Right ventricle myocardium inferior (tissue), 1 donor: ENCODE measurements around the gene LUZP2. TPM values are rescaled to one million over a fixed set of nuclear protein-coding genes. Genes with fewer than 3 reads are reported as not detected.
A peak's percentile ranks its signal among the peaks of the same experiment; 100 is the strongest.

Source experiments
- ATAC-seq: fragments of 200-7000 bp; cut with Tn5 transposase; one replicate; pipeline ENCODE4 v1.9.1; 2020; ENCODE audit warnings: mild to moderate bottlenecking, moderate library complexity
- DNase-seq: peaks from one replicate; pipeline ENCODE4 v3.0.0; 2021; ENCODE audit errors: missing footprints
- intact Hi-C: fragments of 100-400 bp; cut with DNase I; formaldehyde crosslinking; loops from one replicate; pipeline ENCODE4 v1.11.0; 2022
- long read RNA-seq: library from polyadenylated mRNA; unstranded; transcript quantifications from one replicate; pipeline ENCODE4 v2.0.0, GENCODE V29; 2021
- total RNA-seq: library from RNA; stranded (reverse); fragmentation: NEBNext Ultra II Directional; extraction: Animal tissue kit (Norgen Biotek cat#: 25700); gene quantifications from one replicate; pipeline ENCODE4 v1.2.1, GENCODE V29; 2021
- donor health status: DM: no; HTN: yes; CAD: no; lungs with severe emphysema.

Gene LUZP2
- not detected for total RNA-seq
- long read RNA-seq, result 0 reads

DNA sequence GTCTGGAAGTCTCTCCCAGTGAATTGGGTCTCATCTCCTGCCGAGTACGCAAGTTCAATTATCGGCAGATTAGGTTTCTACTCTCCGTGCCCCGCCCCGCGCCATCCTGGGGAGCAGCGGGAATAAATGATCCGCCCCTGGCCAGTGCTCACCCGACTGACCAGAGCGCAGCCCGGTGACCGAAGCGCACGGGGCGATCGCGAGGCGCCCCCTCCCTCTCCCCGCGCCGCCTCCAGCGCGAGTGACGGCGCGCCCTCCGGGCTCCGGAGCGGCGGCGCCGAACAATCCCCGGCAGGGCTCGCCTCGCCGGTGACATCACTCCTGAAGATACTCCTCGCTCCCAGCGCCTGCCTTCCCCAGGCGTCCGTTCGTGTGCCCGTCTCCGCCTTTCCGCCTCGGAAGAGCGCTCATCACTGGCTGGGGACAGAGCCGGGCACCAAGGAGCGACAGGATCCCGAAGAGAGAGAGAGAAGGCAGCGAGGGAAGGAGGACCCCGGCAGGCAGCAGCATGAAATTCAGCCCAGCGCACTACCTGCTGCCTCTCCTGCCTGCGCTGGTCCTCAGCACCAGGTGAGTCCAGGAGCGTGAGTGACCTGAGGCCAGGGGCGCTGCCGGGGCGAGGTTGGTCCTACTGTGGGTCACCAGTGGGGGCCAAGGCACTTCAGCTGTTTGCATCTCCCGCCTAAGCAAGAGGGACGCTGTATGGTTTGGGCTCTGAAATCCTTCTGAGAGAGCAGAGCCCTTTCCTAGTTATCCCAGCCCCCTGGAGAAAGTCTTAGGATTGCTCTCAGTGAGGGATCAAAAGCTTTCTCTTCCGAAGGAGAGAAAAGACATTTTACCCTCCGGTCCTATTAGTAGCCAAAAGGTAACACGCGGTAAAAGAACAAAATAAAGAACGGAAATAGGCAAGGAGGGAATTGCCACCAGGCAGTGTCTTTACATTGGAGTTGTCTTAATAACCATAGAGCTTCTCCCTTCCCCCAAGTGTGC is at the start of gene LUZP2:
Gene LUZP2, plus strand, starts transcription at position 318 of the 990 bp plus-strand sequence.
- ATAC-seq (peak; percentile 44), DNase-seq (peak; percentile 43)
- intact Hi-C loops, result no loop called here

DNA sequence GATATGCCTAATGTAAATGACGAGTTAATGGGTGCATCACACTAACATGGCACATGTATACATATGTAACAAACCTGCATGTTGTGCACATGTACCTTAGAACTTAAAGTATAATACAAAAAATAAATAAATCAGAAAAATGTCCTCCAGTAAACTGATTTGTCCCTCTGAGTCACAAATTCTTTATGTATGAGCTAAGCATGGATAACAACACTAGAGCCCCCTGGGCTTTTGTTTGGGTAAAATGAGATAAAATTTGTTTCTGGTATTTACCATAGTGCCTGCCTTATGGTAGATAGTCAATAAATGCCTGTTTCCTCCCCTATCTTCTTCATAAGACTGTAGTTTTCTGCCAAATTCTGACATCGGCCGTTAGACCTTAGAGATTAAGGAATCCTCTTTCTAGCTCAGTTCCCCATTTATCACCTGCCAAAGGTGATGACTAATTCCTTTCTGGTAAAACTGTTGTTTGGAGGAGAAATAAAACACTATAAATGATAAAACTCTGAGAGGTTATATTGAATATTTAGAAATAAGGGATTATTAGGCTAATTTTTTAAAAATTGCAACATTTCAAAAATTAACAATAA is 43.6 kb upstream of the LUZP2 start:
- intact Hi-C loops, result no loop called here
- DNase-seq (no peak), ATAC-seq (no peak)

DNA sequence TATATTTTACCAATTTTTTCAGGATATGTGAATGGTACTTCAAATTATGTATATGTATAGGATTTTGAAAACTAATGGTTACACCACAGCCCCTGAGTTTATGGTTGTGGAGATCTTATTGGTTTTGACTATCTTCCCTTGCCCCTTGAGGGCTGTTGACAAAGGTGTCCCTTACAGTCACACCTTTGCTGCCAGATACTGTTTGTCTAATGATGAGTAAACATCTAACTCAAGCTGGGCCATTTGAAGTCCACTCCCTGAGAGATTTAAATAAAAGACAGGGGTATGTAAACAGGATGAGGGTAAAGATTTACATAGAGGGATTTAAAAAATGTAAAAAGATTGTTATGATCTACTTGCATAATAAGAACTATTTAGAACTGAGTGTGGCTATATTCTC is 38.9 kb upstream of the LUZP2 start:
- DNase-seq (no peak), ATAC-seq (no peak)
- intact Hi-C loops, result no loop called here

- ATAC-seq (no peak), DNase-seq (no peak)
- intact Hi-C loops, result no loop called here
Measured at GRCh38 chr11:24470431-24470830, 26.4 kb upstream of the LUZP2 start.

DNA sequence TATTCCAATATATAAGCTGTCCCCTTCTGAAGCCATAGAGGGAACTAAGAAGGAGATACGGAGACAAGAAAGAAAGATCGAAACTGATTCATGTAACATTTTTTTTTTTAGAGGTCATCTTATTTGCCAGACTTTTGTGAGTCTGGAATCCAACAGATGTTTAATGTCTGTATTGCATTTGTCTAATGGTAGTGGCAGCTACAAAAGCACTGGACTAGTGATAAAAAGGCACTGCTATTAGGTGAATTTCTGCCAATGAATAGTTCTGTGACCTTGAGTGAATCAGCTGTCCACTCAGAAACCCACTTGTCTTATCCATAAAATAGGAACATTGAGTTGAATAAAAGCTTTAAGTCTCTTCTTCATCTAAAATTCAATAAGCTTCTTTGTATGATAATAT is 25.8 kb upstream of the LUZP2 start:
- intact Hi-C loops, result no loop called here
- no peak for ATAC-seq
- DNase-seq, result no peak

GRCh38 chr11:24478718-24479117 is 18.1 kb upstream of the LUZP2 start:
- DNase-seq, result no peak

GRCh38 chr11:24489477-24489876 is 7.4 kb upstream of the LUZP2 start:
- ATAC-seq (no peak), DNase-seq (no peak)
- intact Hi-C loops, result no loop called here

More at GRCh38 chr11:24478718-24479117, 18.1 kb upstream of the LUZP2 start:
- no peak for ATAC-seq
- intact Hi-C loops, result no loop called here

DNA sequence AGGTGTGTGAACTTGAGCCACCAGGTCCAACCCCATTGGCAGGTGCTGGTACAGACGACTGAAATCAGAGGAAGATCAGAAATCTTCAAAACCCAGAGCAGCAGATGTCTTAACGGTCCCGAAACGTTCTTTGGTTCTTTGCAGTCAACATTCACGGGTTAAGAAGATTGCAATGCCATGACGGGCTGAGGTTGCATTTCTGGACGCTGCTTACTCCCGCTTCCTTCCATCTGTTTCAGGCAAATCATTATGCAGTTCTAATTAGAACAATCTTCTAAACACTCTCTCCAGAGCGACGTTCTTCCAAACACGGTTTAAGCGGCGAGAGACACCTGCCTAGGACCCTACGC is 492 bp upstream of the LUZP2 start:
- no peak for DNase-seq
- intact Hi-C loops, result no loop called here
- ATAC-seq, result no peak

- no peak for DNase-seq
- intact Hi-C loops, result no loop called here
- ATAC-seq, result no peak
Measured at GRCh38 chr11:24497831-24498230, 978 bp downstream of the LUZP2 start.

DNA sequence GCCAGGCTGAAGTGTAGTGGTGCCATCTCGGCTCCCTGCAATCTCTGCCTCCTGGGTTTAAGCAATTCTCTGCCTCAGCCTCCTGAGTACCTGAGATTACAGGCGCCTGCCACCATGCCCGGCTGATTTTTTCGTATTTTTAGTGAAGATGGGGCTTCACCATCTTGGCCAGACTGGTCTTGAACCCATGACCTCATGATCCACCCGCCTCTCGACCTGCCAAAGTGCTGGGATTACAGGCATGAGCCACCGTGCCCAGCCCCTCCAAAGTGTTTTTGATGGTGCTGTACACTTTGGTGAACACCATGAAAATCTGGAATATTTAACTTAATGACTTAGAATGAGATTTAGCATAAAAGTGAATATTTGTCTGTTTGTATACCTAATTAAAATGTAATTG is 5.6 kb downstream of the LUZP2 start:
- ATAC-seq (no peak), DNase-seq (no peak)
- intact Hi-C loops, result no loop called here

- DNase-seq (no peak), ATAC-seq (no peak)
- intact Hi-C loops, result loop anchor here (5.0 kb wide), 1 partner anchor 1278 kb away; no protein-coding TSS in a partner anchor
Measured at GRCh38 chr11:24509114-24509513, 12.3 kb downstream of the LUZP2 start.

DNA sequence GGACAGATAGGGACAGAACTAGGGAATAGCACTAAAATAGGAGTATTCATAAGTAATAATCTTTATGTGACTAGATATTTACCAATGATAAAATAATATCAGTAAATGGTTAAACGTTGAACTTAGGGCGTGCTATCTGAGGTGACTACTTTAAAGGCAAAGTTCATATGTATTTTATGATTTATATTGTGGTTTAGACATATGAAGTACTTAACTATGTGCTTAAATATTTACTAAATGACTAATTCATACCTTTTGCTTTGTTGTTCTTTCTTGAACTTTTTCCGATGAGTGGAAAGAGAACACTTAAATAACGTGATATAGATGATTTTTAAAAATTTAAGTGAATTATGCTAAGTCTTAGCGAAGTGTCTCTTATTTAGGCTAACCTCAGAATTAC is 14.7 kb downstream of the LUZP2 start:
- no peak for ATAC-seq
- DNase-seq, result no peak
- intact Hi-C loops, result no loop called here

DNA sequence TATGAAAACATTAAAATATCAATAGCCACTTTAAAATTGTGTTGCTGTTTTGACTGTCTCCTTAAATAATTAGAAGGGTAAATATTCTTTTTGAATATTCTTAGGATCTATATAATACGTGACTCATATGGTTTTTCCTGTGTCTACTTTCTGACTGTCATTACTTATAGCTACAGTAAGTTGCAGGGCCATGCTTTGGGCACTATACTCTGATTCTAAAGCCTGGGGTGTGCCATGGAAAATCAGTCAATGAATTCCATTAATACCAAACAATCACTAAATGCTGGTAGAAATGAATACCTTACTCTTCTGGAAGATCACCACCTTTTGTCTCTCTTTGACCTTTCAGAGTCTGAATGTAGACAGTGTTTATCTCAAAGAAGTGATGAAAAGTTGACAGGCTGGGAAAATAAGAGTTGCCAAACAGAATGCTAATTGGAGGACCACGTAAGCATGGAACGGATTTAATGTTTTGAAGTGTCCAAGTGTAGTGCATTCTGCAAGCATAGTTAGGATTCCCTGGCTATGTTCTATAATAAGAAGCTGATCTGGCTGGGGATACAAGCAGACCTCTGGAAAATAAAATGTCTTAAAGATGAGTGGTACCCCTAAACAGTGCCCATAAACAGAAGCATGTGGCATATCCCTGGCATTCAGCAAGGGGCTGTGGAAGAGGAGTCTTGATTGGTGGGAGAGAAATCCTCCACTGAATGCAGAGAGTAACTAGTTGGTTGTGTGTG is 16.8 kb downstream of the LUZP2 start:
- intact Hi-C loops, result no loop called here
- DNase-seq (no peak), ATAC-seq (peak; percentile 75)

DNA sequence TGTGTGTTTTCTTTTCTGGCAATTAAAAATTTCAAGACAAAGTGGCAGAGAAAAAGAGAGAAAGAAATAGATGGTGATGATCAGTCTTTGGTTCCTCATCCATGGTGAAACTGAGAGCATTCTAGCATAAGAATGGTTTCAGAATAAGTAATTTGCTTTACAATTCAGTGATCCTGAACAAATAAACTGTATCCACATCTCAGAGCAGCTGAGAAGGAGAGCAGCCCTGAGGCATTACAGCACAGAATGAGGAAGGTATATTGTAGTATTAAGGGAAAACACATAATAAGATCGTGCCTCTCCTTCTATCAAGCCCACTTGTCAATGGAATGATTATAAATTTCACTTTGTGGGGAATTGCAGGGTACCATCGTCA is 17.4 kb downstream of the LUZP2 start:
- ATAC-seq, result no peak
- intact Hi-C loops, result no loop called here
- DNase-seq, result no peak

- DNase-seq (no peak), ATAC-seq (no peak)
- intact Hi-C loops, result no loop called here
Measured at GRCh38 chr11:24515632-24516031, 18.8 kb downstream of the LUZP2 start.

DNA sequence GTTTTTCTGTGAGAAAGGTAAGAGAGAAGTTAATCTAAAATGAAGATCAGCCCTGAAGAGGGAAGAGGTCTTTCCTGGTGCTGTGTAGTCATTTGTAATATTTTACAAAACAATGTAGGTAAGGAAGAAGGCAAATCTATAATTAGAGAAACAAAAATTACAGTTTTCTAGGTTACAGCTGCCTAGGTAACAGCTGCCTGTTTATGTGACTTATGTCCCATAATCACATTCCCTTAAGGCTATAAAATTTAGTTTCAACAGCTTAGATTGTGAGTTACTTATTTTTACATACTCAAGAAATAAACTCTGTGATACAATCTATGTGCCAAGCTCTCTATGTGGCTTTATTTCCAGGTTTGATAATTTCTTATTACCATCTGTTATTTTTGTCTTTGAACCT is 19.8 kb downstream of the LUZP2 start:
- no peak for ATAC-seq
- intact Hi-C loops, result no loop called here
- no peak for DNase-seq

- intact Hi-C loops, result no loop called here
- no peak for DNase-seq
- ATAC-seq, result no peak
Measured at GRCh38 chr11:24521601-24522000, 24.7 kb downstream of the LUZP2 start.

DNA sequence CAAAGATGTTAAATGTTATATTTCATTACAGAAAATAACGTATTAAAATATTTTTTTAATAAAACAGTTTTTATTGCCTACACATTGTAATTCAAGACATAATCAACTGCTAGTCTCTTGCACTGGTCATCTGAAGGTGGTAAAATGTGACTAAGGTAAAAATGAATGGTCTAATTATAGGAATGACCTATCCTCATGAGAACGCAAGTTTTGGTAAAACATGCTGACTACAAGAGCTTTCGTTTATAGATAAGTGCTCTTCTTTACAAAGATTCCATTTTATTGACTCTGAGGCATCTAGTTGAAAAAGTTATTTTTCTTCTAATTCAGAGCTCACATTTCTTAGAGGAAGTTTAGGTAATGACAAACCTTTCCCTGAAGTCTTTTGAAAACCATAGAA is 27.3 kb downstream of the LUZP2 start:
- DNase-seq (no peak), ATAC-seq (no peak)
- intact Hi-C loops, result no loop called here

- DNase-seq (no peak), ATAC-seq (no peak)
- intact Hi-C loops, result no loop called here
Measured at GRCh38 chr11:24531528-24531927, 34.7 kb downstream of the LUZP2 start.

GRCh38 chr11:24543771-24544170 is 46.9 kb downstream of the LUZP2 start:
- intact Hi-C loops, result no loop called here

More at GRCh38 chr11:24543771-24544170, 46.9 kb downstream of the LUZP2 start:
- ATAC-seq (no peak), DNase-seq (no peak)
